Activated CD8-positive, alpha-beta memory T cell treated with anti-CD3 and anti-CD28 coated beads for 24 hours (primary cell): ENCODE results near the gene BTNL9.

ENCODE experiments used
- DNase-seq: peaks from one replicate; pipeline ENCODE4 v3.0.0-alpha.2; 2020

Gene BTNL9

GRCh38 chr5:181043285-181044092 is 3.4 kb downstream of the BTNL9 start:
- DNase-seq, result peak; percentile 49

- DNase-seq, result peak; percentile 42
Measured at GRCh38 chr5:181044093-181044599, 4.1 kb downstream of the BTNL9 start.

- peak; percentile 26 for DNase-seq
Measured at GRCh38 chr5:181044662-181045305, 4.7 kb downstream of the BTNL9 start.

GRCh38 chr5:181045316-181045715 is 5.2 kb downstream of the BTNL9 start:
- peak; percentile 44 for DNase-seq

GRCh38 chr5:181045857-181046256 is 5.8 kb downstream of the BTNL9 start:
- peak; percentile 52 for DNase-seq

- no peak for DNase-seq
Measured at GRCh38 chr5:181047288-181047687, 7.2 kb downstream of the BTNL9 start.

GRCh38 chr5:181047921-181048320 is 7.9 kb downstream of the BTNL9 start:
- peak; percentile 44 for DNase-seq

- no peak for DNase-seq
Measured at GRCh38 chr5:181050016-181050415, 9.9 kb downstream of the BTNL9 start.

- no peak for DNase-seq
Measured at GRCh38 chr5:181051841-181052671, 12.0 kb downstream of the BTNL9 start.

GRCh38 chr5:181052672-181053487 is 12.8 kb downstream of the BTNL9 start:
- DNase-seq, result peak; percentile 66

GRCh38 chr5:181053488-181054121 is 13.5 kb downstream of the BTNL9 start:
- DNase-seq, result peak; percentile 65

GRCh38 chr5:181054138-181054537 is 14.1 kb downstream of the BTNL9 start:
- DNase-seq, result no peak

GRCh38 chr5:181054871-181055459 is 14.9 kb downstream of the BTNL9 start:
- DNase-seq, result no peak

- DNase-seq, result no peak
Measured at GRCh38 chr5:181056431-181056830, 16.4 kb downstream of the BTNL9 start.

GRCh38 chr5:181058321-181058720 is 18.3 kb downstream of the BTNL9 start:
- no peak for DNase-seq

GRCh38 chr5:181058786-181059296 is 18.8 kb downstream of the BTNL9 start:
- DNase-seq, result no peak

GRCh38 chr5:181059297-181060230 is 19.5 kb downstream of the BTNL9 start:
- no peak for DNase-seq

GRCh38 chr5:181060231-181060590 is 20.1 kb downstream of the BTNL9 start:
- DNase-seq, result no peak

GRCh38 chr5:181060924-181061323 is 20.9 kb downstream of the BTNL9 start:
- no peak for DNase-seq

GRCh38 chr5:181061645-181062044 is 21.6 kb downstream of the BTNL9 start:
- no peak for DNase-seq
